NCI-H446 treated with DMSO at 0.1 percent for 48 hours (cell line): Measurements from ENCODE around the gene GUCY1A2.
A peak's percentile ranks its signal among the peaks of the same experiment; 100 is the strongest.

ENCODE experiments used
- DNase-seq: peaks from one replicate; lab custom pipeline; 2025; lab: John Stamatoyannopoulos, UW

GUCY1A2 gene

GRCh38 chr11:106998116-106998915, 20.0 kb downstream of the GUCY1A2 start:
- no peak for DNase-seq

- no peak for DNase-seq
Observed at GRCh38 chr11:106997227-106997626, 21.0 kb downstream of the GUCY1A2 start.

- DNase-seq: no peak
Observed at GRCh38 chr11:106996691-106997090, 21.6 kb downstream of the GUCY1A2 start.

DNA sequence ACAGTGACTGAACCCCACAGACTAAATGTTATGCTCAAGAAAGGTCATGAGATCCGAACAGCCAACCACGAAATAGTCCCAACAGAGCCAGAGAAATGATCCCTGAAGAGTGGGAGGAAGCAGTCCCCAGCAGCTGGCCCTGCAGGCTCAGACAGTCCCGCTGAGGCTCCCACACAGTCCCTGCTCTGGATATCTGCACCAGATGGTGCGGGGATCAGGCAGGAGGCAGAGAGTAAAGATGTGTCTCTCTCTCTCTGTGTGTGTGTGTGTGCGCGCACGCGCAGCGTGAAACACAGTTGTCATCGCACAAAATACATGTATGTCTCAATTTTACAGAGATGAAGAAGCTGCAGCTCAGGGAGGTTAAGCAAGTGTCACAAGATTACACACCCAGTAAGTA, 27.9 kb downstream of the GUCY1A2 start:
- DNase-seq: no peak

DNA sequence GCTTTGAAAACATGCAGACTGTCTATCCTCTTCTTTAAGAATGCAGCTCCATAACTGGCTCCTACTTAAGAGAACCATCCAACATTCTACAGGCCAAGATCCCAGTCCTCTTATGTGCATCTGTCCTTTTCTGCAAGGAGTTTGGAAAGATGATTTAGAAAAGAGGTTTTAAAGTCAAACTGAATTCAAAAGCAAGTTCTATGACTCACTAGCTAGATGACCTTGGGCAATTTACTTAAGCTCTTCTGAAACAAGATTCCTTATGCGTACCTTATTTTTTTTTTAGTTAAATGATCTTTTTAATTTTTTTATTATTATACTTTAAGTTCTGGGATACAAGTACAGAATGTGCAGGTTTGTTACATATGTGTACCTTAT, 29.2 kb downstream of the GUCY1A2 start:
- no peak for DNase-seq

DNA sequence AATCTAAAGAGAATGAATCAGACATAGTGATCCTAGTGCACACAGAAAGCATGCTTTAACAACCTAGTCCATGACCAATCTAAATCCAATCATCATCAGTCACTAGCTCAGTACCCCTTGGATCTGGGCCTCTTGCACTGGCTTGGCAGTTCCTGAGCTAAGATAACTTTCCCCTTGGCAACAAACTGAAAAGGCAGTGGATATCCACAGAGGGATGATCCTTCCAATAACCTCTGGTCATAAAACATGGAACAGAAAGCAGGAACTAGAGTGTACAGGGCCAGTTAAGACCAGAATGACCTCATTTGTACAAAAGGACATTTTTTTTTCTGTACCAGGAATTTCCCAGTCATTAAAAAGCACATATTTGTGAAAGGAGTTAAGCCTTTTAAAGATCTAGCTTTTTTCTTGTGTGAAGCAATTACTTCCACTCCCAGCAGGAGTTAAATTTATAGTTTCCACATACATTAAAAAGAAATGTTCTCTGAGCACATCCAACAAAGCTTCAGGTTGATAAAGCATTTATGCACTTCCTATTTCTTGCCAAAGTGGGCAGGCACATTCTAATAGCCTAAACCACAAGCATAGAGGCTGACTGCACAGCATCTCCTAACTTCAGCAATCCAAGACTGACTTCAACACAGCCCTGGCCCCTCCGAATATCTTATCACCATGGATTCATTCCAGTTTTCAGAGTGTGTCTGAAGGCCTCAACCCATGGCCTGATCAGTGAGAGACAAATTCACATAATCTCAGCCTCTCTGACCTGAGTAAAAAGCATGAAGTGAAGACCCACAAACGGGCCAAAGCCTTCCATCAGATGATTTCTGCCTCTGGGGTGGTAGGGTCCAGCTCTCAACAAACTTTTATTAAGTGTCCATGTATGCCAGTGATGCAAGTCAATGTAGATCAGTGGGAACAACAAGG, 29.9 kb downstream of the GUCY1A2 start:
- DNase-seq: no peak

DNA sequence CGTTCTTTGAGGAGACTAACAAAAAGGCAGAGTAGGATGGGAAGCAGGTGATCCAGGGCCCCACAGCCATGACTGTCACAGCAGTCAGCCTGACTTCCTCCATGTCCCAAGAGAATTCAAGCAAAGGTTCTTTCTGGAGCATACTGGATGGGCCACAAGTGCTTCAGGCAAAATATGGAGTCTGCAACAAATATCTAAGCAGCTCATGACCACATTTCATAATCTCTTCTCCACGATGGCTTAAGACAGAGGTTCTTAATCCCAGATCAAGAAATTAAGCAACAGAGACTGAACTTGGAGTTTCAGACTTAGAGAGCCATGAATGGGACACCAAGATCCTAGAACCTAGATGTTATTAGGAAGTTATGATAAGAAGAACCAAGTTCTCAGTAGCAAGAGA, 31.6 kb downstream of the GUCY1A2 start:
- DNase-seq: no peak

DNA sequence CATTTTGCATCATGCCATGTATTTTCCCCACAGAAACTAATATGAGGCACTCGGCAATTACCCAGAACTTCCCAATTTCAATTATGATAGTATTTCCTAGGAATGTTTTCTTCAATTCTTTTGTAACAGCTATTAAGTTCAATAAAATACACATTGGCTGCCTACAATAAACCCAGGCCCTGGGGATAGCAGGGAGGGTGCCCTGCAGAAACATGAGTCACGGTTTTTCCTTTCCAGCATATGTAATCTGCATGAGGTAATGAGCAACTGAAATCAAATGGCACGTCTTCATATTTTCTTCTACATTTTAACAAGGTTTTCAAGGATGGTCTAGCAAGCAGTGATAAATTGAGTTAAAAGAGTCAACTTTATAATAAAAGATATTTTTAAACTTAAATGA, 32.0 kb downstream of the GUCY1A2 start:
- DNase-seq: no peak

- no peak for DNase-seq
Observed at GRCh38 chr11:106983991-106984390, 34.3 kb downstream of the GUCY1A2 start.

DNA sequence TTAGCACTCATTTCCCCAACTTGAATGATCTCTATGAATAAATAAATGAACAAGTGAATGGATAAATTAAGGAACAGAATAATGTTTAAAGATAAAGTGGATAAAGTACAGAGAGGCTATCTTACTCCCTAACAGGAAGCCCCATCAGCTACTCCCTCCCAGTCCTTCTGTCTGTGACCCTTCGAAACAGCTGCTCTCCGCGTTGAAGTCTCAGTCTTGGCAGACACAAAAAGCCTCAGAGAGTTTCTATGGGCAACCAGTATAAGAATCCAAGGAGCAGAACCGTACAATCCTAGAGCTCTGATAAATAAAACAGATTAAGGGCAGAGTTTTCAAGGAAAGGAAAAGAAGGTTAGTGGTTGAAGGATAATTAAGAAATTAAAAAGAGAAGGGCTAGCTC, 35.0 kb downstream of the GUCY1A2 start:
- DNase-seq: peak; percentile 15

- no peak for DNase-seq
Observed at GRCh38 chr11:106974831-106975230, 43.4 kb downstream of the GUCY1A2 start.

- DNase-seq: no peak
Observed at GRCh38 chr11:106971864-106972263, 46.4 kb downstream of the GUCY1A2 start.

DNA sequence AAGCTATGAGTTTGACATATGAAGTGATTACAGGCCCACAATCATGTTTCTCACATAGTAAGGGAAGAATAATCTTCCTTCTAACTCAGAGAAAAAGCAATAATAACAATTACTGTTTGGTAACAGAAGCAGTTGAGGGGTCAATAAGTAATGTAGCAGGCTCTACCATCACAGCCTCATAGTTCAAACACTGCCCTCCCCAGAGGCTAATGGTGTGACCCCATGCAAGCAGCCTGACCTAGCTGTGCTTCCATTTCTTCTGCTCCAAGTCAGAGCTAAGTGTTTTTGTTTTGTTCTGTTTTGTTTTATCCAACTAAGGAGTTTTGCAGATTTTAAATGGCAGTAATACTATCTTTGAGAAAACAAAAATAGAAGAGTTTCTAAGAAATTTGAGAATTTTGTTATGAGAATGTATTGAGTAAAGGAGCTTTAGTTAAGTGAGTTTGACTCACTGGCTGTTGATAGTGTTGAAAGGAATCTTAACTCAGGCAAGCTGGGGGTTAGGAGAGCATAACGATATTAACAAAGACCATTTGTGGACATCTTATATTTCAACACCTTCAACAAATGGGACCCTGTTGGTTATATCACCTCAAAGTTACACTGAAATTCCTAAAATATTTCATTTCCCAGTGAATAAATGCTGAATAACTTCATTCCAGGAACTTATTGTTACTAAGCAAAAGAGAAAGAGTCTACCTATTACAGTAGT, 48.5 kb downstream of the GUCY1A2 start:
- DNase-seq: no peak

DNA sequence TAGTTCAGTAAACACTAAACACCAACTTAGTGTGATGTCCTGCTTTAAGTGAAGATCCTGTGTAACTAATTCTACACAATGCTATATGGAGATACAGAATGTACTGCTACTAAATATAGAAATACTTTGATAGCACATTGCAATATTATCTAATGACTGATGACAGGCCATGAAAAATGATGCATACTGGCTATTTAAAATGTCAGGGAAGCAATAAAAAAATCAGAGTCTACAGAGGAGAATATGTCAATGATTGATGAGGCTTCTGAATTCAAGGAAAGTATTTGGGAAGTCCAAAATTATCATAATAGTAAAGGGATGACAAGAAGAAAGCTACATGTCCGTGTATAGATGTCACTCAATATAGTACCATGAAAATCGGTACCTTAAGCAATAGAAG, 55.3 kb downstream of the GUCY1A2 start:
- DNase-seq: no peak

DNA sequence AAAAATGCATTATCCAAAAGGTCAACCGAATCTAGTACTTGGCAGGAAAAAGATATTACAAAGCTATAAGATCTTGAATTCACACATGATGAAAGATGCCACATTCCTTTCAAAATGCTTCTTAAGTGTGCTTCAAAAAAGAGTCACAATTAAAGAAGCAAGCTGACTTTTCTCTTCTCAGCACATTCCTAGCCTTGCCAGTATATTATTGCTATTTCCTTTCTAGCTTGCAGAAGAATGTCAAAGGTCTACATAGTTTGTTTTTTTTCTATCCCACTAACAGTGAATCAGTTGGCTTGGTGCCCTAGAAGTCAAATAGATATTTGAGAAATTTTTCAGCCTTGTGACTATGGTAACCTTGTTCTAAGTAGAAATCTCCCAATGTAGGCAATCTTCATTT, 56.8 kb downstream of the GUCY1A2 start:
- no peak for DNase-seq

- no peak for DNase-seq
Observed at GRCh38 chr11:106961048-106961447, 57.2 kb downstream of the GUCY1A2 start.

DNA sequence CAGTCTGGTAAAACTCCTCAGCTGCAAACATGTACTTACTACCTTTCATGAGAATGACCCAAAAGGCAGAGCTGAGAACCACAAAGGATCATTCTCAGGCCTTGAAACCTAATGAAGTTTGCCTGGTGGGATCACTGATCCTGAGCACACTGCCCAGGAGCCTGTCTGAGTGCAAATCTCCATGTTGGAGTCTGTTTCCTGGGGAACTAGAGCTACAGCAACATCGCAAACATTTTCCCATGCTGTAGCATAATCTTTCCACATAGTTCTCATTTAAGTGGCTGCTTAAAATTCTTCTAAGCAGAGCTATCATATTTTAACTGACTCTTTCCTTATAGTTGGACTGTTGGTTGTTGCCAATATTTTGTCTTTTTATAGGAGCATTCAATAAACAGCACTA, 58.5 kb downstream of the GUCY1A2 start:
- no peak for DNase-seq

DNA sequence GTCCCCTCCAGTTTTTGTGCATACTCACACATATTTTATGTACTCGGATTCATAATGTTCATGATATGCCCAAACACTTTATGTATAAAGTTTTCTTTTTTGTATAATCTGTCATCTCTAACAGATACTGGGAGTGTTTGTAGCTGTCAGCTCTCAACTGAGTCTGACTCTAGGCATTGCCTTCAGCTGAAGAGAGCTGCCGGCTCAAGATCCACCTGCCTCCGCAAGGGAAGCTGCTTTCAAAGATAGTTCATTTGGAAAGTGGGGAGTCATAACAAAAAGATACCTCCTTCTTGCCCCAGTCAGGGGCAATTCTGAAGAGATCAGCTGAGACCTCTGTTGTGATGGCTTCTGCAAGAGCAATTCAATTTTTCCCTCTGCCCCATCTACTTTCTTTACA, 58.9 kb downstream of the GUCY1A2 start:
- DNase-seq: no peak

DNA sequence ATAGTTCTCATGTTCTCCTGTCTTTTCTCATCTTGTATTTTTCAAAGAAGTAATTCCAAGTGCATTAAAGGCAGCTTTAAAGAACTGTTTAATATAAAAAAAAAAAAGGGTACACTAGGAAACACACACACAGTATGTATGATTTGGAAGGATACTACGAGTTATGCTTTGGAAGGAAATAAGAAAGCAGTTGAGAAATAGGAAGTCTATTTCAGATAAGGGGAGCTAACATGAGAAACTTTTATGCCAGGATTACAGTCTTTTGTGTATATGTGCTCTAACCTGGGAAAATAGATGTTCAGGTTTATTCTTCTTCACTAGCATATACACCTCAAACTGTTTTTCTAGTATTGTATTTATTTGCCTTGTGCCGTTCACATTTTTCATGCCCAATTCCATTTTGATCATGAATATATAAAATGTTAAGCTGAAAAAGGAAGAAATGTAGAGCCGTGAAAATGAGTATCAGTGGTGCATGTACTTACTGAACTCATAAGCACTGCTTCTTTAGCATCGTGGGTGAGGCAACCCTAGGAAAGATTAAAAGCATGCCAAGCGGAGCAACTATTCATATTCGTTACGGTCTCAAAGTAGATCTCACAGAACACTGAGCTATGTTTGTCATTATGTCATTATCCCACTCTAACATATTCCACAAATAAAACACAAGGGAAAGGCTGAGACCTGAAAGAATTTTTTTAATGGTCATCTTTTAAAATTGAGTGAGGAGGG, 59.6 kb downstream of the GUCY1A2 start:
- DNase-seq: no peak

DNA sequence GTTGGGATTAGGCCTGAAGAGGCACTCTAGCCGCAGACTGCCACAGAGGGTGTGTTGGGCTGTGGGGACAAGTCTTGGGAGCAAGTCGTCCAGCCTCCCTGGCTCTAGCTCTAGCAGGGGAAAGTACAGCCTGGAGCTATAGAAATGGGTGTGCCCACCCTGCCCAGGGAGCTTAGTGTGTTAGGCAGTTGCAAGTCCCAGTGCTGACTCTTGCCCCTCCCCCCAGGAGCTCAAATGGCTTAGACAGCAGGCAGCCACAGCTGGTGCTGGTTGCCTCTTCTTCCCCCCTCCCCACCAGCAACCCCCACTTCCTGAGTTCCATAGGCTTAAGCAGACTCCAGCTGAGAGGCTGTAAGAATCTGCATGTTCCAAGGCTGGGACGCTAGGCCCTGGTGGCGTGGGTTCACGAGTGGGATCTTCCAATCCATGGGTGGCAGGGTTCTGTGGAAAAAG, 61.2 kb downstream of the GUCY1A2 start:
- no peak for DNase-seq

GRCh38 chr11:106950067-106950491, 68.2 kb downstream of the GUCY1A2 start:
- no peak for DNase-seq

DNA sequence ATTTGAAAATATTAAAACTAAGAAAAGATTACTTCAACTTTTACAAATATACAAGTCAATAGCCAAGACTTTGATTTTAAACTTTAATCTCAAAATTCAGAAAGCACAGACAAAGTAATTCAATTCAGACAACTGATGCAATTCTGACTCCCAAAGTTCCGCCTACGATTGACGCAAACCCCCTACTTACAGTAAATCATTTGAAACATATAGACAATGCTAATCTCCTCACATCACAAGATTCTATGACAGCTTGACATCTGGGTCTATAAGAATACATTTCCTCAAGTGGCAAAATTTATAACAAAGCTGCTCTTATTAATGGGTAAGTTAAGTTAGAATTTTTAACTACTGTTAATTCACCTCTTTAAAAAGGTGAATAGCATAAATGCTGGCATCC, 75.2 kb downstream of the GUCY1A2 start:
- no peak for DNase-seq
